NCI-H345 treated with DMSO at 0.1 percent for 48 hours (cell line): ENCODE results near the gene PRKCZ.

Source experiments
- DNase-seq: peaks from one replicate; lab custom pipeline; 2025; ENCODE audit not compliant: unreplicated experiment; lab: John Stamatoyannopoulos, UW

Gene PRKCZ

DNA sequence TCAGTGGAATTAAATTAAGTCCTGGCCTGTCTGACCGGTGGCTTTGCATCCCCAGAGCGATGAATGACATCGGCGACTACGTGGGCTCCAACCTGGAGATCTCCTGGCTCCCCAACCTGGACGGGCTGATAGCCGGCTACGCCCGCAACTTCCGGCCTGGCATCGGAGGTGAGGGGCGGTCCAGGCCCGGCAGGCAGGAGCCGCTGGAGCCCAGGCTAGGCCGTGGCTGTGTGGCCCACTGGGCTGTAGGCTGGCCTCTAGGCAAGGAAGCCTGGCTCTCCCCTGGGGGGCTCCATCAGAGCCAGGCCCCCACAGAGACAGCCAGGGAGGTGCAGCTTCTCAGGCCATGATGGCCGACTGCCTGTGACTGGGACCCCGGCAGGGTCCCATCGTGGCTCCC lies 25.3 kb upstream of the PRKCZ start:
- no peak for DNase-seq

DNA sequence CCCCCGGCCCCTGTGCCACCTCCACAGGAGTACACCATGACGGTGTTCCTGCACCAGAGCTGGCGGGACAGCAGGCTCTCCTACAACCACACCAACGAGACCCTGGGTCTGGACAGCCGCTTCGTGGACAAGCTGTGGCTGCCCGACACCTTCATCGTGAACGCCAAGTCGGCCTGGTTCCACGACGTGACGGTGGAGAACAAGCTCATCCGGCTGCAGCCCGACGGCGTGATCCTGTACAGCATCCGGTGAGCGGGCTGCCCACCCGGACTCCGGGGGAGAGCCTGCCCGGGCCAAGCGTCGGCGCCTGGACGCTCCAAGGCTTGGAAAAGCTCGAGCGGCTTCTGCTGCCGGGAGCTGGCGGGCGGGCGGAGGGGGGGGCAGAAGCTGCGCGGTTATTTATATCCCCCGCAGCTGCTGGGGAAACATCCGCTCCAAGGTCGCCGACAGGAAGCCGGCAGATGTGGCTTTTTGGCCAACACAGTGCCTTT lies 24.7 kb upstream of the PRKCZ start:
- no peak for DNase-seq

DNA sequence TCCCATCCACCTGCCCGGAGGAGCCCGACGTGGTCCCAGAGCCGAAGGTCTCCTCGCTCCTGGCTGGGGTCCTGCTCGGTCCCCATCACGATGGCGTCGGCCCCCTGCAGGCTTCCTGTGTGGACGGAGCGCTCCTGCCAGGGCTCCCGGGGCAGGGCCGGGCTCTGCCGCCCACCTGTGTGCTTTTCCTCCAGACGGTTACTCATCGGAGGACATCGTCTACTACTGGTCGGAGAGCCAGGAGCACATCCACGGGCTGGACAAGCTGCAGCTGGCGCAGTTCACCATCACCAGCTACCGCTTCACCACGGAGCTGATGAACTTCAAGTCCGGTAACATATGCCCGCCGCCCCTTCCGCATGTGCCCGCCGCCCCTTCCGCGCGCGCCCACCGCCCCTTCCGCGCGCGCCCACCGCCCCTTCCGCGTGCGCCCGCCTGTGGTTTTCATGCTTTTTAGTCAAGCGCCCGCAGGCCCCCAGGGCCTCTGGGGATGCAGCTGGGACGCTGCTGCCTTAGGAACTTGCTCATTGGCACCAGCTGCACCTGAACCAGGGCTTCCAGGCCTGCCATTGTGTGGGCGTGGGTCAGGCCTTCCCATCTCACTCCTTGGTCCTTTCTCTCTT lies 22.1 kb upstream of the PRKCZ start:
- no peak for DNase-seq

DNA sequence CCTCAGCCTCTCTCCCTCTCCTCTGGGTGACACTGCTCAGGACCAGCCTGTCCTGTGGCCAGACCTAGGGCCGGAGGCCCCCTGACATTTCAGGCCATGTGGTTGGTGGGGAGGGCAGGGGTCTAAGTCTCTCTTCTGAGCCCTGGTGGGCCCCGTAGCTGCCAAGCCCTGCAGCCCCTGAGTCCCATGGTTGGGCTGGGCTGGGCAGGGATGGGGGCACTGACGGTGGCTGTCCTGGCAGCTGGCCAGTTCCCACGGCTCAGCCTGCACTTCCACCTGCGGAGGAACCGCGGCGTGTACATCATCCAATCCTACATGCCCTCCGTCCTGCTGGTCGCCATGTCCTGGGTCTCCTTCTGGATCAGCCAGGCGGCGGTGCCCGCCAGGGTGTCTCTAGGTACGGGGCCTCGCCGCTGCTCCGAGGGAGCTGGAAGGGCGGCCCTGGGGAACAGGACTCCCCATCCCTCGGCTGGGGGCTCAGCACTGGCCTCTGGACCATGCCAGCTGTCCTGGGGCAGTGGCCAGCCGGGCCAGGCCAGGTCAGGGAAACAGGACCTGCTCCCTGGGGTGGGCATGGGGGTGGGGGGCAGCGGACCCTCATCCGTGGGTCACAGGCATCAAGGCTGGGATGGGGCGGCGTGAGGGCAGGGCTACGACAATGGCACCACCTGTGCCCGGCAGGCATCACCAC lies 21.2 kb upstream of the PRKCZ start:
- DNase-seq: no peak

DNA sequence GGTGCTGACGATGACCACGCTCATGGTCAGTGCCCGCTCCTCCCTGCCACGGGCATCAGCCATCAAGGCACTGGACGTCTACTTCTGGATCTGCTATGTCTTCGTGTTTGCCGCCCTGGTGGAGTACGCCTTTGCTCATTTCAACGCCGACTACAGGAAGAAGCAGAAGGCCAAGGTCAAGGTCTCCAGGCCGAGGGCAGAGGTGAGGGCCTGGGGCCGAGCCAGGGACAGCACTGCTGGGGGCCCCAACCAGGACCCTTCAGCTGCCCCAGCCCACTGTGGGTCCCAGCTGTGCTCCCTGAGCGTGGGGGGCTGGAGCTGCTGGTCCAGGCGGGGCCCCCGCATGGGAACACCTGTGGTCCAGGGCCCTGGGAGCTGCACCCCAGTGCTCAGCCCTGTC lies 20.6 kb upstream of the PRKCZ start:
- no peak for DNase-seq

DNA sequence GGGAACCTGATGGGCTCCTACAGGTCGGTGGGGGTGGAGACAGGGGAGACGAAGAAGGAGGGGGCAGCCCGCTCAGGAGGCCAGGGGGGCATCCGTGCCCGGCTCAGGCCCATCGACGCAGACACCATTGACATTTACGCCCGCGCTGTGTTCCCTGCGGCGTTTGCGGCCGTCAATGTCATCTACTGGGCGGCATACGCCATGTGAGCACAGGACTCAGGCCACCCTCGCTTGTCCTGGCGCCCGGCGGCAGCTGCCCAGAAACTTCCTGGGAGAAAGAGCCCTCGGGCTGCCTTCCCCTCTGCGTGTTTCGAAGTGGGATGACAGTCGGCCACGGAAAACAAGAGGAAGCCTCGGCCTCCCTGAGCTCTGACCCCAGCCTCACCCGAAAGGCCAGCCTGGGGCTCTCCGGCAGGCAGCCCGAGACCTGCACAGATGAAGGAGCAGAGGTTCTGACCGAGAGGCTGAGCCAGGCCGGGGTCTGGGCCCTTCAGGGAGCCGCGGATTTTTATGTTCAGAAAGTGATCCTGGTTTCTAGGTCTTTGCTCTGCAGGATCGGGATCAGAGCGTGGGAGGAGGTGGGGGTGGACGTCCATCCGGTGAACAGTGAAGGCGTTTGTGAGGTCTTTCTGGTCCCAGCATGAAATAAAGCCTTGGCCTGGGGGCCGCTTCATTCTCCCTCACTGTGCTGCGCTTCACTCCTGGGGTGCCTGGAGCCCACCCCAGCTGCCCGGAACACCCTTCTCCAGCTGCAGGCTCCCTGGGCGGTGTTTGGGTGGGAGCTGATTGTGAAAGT lies 19.9 kb upstream of the PRKCZ start:
- DNase-seq: no peak

DNA sequence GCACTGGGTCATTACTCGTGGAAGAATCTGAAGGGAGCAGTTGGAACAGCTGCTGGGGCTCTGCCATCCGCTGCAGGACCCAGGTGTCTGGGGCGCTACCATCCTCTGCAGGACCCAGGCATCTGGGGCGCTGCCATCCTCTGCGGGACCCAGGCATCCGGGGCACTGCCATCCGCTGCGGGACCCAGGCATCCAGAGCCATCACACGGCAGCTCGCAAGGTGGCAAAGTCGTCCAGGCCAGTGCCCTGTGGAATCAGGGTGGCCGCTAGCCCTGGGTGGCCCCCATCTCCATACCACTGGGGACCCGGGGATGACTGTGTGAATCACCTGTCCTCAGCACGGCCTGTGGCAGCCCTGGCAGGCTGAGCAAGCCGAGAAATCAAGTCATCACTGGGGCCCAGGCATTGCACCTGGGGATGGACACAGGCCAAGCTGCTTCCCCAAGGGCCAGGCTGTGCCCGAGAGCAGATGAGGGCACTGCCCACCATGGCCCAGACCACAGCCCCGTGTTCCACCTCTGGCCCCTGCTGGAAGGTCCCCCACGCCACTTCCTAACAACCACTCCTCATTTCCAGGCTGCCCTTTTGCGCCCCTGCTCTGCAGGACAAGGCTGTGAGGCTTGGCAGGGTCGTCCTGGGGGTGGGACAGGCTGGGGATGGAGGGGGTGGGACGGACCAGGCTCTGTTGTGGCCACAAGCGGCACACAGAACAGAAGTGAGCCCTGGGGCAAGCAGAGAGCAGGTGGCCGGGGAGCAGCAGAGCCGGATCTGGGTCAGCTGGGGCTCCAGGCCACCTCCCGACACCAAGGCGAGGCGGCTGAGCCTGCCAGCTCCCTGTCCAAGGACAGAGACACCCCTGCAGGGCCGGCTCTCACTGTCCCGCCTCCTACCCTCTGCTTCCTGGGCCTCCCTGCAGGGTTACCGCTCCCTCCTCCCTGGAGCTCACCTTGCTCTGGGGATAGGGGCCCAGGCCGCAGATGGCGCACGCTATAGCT lies 18.4 kb upstream of the PRKCZ start:
- DNase-seq: no peak

DNA sequence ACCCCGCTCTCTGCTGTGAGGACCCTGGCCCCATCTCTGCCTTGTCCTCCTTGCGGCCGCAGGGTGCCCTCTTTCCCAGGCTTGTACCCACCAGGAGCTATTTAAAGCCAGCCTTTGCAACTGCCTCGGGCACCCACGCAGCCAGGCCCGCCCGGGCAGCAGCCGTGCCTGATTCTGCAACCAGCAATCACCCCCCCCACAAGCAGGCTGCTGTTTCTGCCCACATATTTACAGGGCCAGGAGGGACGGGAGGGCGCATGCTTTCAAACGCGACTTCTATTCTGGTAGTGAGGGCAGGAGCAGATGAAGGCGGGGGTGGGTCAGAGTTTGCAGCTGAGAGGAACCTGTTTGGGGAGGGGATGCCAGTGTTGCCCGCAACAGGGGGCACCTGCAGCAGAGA lies 17.5 kb upstream of the PRKCZ start:
- no peak for DNase-seq

DNA sequence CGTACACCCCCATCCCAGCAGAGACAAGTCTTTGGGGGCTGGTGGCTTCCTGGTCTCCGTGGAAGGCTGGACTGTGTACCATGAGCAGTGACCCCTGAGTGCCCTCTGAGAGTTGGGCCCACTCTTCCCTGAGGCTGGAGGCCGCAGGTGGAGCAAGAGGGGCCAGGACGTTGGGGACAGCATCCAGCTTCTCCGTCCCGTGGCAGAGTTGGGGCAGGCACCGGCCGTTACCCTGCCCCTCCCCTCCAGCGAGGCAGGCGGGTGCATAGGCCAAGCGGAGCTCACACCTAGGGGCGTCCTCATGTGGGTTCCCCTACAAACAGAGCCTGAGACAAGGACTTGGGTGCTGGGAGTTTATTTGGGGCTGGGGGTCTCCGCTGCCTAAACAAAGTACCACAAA lies 17.0 kb upstream of the PRKCZ start:
- DNase-seq: no peak

DNA sequence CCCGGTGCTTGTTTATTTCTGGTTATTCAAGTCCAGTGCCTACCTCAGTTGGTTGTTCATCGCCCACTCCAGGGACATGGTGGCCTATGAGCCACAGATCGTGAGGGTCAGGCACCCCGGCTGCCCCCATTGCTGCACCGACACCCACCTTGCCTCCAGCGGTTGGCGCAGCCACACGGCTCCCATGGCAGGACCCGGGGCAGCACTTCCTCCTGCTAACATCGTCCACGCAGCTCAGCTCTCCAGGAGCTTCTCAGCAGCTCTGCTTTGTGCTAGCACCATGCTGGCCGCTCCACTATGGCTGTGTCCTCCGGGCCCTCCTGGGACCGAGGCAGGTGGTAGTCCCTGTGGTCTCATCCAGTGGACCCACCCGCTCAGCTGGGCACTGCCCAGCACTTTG lies 13.9 kb upstream of the PRKCZ start:
- no peak for DNase-seq

DNA sequence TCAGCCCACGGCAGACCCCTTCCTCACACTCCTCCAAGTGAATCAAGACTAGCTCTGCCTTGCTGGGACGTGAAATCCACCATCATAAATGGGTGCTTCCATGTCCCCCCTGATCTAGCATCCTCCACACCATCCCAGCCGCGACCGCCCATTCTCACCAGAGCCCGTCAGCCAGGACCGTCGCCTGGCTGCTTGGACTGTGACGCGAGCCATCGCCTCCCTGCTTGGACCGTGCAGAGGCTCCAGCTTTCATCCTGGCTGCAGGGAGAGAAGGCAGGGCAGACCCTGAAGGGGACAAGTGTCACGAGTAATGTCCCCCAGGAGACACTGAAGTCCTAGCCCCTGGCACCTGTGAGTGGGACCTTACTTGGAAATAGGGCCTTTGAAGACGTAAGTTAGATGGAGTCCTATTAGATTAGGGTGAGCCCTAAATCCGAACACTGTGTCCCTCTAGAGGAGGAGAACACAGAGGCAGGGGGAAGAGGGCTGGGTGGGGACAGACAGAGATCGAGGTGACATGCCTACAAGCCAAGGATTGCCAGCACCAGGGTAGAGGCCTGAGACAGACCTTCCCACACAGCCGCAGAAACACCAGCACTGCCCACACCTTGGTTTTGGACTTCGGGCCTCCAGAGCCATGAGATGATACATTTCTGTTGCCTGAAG lies 12.8 kb upstream of the PRKCZ start:
- DNase-seq: no peak

DNA sequence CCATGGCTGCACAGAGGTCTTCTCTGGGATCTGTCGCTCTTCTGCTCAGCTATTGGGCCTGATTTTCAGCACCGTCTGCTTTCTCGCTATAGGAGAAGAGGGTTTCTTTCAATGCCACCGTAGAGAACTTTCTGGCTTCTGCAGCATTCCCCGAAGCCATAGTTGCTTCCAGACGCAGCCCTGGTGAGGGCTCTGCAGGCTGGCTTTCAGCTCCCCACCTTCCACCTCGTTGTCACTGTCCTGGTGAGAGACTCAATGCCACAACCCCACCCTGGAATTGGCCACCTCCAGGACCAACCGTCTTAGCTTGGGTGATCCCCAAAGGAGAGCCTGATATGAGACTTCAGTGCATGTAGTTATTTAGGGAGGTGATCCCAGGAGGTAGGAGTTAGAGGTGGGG lies 12.0 kb upstream of the PRKCZ start:
- DNase-seq: no peak

DNA sequence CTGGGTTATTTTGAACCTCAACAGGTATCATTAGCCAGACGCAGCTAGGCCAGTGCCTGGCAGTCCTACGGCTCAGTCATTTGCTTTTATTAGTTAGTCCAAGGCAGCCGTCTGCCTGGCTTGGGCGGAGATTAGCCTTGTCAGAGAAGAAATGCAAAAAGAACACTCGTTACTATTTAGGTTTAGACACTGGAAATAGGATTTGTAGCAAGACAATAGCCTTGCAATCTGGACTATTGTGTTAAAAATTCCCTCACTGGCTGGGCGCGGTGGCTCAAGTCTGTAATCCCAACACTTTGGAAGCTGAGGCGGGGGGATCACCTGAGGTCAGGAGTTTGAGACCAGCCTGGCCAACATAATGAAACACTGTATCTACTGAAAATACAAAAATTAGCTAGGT lies 11.0 kb upstream of the PRKCZ start:
- DNase-seq: no peak

DNA sequence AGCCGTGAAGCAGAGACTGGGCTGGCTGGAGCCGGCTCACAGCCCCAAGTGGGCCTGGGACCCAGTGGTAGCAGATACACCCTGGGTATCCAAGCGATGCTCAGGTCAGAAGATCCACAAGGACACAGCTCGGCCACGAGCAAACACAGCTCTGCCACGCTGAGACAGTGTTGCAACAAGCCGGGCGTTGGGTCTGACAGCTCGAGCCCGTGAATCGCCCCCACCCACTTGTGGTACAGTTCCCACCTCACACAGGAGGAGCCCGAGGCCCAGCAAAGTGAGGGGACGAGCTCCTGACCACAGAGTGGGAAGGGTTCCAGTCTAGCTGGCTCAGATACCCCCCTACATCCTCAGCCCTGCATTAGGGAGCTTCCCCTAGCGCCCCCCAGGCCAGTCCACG lies 8.9 kb upstream of the PRKCZ start:
- DNase-seq: no peak

DNA sequence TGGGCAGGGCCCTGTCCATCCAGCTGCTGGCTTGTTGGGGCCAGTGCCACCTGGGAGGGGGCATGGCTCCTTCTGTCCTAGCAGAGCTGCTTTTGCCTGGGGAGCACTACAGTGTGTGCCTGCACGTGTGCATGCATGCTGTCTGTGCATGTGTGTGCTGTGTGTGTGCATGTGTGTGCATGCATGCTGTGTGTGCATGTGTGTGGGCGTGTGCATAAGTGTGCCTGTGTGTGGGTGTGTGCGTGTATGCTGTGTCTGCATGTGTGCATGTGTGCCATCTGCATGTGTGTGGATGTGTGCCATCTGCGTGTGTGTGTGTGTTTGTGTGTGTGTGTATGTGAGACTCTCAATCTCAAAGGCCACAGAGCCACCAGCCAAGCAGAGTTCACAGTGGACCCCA lies 8.3 kb upstream of the PRKCZ start:
- no peak for DNase-seq

DNA sequence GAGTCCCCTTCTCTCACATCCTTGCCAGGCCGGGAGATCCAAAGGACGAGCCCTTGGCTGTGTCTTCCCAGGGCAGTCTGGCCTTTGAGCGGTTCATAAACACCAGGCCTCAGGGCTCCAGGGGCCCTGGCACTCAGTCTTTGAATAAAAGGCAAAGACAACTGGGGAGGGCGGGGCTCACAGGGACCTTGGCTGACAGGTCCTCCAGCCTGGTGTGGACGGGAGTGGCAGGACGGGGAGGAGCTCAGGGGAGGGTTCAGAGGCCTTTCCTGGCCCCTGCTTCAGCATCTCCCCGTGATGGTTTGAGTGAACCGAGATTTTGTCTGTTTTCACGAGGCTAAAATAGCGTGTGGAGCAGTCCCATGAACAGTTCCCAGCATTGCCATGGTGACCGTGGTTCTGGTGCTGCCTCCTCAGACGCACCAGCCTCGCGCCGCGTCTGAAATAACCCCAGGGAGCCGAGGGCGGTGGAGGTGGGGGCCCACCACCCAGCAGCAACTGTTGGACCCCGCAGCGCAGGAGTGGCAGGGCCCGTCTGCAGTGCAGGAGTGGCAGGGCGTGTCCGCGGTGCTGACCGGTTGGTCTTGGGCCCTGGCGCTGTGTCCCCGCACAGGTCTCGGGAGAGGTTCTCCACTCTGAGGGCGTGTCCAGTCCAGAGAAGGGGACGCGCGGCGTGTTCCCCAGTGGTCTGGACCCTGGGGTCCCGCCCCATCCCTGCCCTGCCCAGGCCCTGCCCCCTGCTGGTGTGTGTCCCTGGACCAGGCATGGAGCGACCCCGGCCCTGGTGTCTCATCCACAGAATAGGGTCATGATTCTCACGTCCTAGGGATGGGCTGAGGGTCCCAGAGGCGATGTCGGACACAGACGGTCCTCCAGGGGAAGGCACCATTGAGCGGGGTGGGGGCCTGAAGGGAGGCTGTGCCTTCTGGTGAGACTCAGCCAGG lies 7.1 kb upstream of the PRKCZ start:
- DNase-seq: no peak

DNA sequence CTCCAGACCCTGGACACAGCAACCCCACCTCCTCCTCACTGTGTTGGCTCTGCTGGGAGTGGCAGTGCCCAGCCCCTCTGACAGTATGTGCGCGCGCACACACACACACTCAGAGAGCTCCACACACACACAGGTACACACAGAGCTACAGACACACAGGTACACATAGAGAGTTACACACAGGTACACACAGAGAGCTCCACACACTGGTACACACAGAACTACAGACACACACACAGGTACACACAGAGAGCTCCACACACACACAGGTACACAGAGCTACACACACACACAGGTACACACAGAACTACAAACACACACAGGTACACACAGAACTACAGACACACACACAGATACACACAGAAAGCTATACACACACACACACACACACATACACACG lies 6.3 kb upstream of the PRKCZ start:
- no peak for DNase-seq

DNA sequence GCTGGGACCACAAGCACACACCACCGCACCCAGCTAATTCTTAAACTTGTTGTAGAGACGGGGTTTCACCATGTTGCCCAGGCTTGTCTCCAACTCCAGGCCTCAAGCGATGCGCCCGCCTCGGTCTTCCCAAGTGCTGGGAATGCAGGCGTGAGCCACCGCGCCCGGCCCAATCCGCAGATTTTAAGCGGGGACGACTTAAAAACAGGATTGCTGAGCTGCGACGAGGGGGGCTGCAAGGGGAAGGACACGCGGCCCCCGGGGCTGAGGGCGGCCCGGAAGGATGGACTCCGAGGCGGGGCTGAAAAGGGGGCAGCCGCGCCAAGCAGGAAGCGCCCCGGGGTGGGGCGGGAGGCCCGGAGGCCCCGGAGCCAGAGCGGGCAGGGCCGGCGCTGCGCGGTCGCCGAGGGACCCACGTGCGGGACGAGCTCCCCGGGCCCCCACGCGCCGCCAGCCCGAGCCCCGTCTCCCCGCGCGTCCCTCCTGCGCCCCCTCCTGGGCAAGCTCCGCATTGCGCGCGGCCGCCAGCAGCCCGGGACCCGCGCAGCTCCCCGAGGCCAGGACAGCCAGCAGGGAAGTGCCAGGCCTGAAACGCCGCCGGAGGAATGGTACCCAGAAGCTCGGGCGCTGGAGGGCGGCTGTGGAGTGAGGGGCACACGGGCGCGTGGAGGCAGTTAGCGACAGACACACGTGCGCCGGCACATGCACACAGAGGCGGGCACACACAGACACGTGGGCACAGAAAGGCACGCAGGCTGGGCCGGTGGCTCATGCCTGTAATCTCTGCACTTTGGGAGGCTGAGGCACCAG lies 5.5 kb upstream of the PRKCZ start:
- DNase-seq: peak; percentile 4
